SK-N-MC (cell line): Measurements from ENCODE around the gene NPAS4.
A peak's percentile ranks its signal among the peaks of the same experiment; 100 is the strongest.

ENCODE experiments used
- DNase-seq: peaks from one replicate; pipeline ENCODE4 v3.0.0-alpha.2; 2011; ENCODE audit warnings: low read depth, low spot score
- H3K27ac ChIP-seq: fragments of 200-600 bp; sonication (generic); 2 replicates; pipeline ENCODE4 v1.5.1; 2016; ENCODE audit warnings: mixed run types
- H3K36me3 ChIP-seq: fragments of 200-600 bp; sonication (generic); 2 replicates; pipeline ENCODE4 v1.6.1; 2017; ENCODE audit warnings: antibody characterized with exemption, low read length, mixed read lengths; ENCODE audit not compliant: insufficient read depth
- H3K4me3 ChIP-seq: fragments of 200-600 bp; sonication (generic); 2 replicates; pipeline ENCODE4 v1.5.1; 2016
- H3K9ac ChIP-seq: fragments of 200-600 bp; sonication (generic); 2 replicates; pipeline ENCODE4 v1.8.0; 2017; ENCODE audit warnings: mixed run types, mixed read lengths; ENCODE audit not compliant: insufficient read length
- H3K9me3 ChIP-seq: fragments of 200-600 bp; sonication (generic); 2 replicates; pipeline ENCODE4 v1.6.1; 2017; ENCODE audit warnings: low read depth, mild to moderate bottlenecking, antibody characterized with exemption, low read length, moderate library complexity, mixed read lengths
- EZH2 ChIP-seq: fragments of 200-600 bp; sonication (generic); IDR thresholded peaks from one replicate; pipeline ENCODE4 v1.6.1; 2017; ENCODE audit warnings: antibody characterized with exemption
- FOXP2 ChIP-seq: optimal IDR thresholded peaks from 2 replicates; pipeline ENCODE3; 2011; ENCODE audit warnings: mild to moderate bottlenecking, moderate library complexity; ENCODE audit not compliant: insufficient read depth; ENCODE audit errors: extremely low read length, control extremely low read depth
- POLR2AphosphoS5 ChIP-seq: IDR thresholded peaks from 2 replicates; pipeline ENCODE4 v1.6.1; 2012; ENCODE audit warnings: mild to moderate bottlenecking, low read depth, low read length, borderline replicate concordance

The NPAS4 gene

GRCh38 chr11:66391322-66391721, 29.5 kb upstream of the NPAS4 start:
- DNase-seq, result no peak
- H3K36me3 ChIP-seq, result no peaks in the 10 kb centered on the region
- H3K27ac ChIP-seq, result no peak overlapping the region
- TF ChIP-seq POLR2AphosphoS5, result no peak
- no peak for TF ChIP-seq EZH2
- TF ChIP-seq FOXP2, result no peak
- no peak overlapping the region for H3K4me3 ChIP-seq
- H3K9ac ChIP-seq, result no peak overlapping the region
- no peaks in the 10 kb centered on the region for H3K9me3 ChIP-seq

GRCh38 chr11:66393954-66394353, 26.9 kb upstream of the NPAS4 start:
- DNase-seq, result no peak
- Histone ChIP-seq H3K9me3 (no peaks in the 10 kb centered on the region), H3K4me3 (no peak overlapping the region), H3K36me3 (no peaks in the 10 kb centered on the region), H3K27ac (no peak overlapping the region), H3K9ac (no peak overlapping the region)
- no peak for TF ChIP-seq EZH2

GRCh38 chr11:66407651-66408050, 13.2 kb upstream of the NPAS4 start:
- no peak for DNase-seq
- no peak overlapping the region for H3K9ac ChIP-seq
- no peak overlapping the region for H3K27ac ChIP-seq
- TF ChIP-seq POLR2AphosphoS5 (no peak), EZH2 (no peak), FOXP2 (no peak)
- no peak overlapping the region for H3K4me3 ChIP-seq
- H3K36me3 ChIP-seq, result no peaks in the 10 kb centered on the region
- no peaks in the 10 kb centered on the region for H3K9me3 ChIP-seq

GRCh38 chr11:66408488-66409214, 12.2 kb upstream of the NPAS4 start:
- TF ChIP-seq FOXP2 (no peak), EZH2 (no peak), POLR2AphosphoS5 (no peak)
- Histone ChIP-seq H3K9ac (no peak overlapping the region), H3K27ac (no peak overlapping the region), H3K4me3 (peak overlapping the region; percentile 74), H3K36me3 (no peaks in the 10 kb centered on the region), H3K9me3 (no peaks in the 10 kb centered on the region)
- DNase-seq, result peak; percentile 42

- peak overlapping the region; percentile 74; the same call in 1 of the 2 replicates for H3K4me3 ChIP-seq
- no peaks in the 10 kb centered on the region for H3K36me3 ChIP-seq
- no peak overlapping the region for H3K27ac ChIP-seq
- H3K9ac ChIP-seq, result no peak overlapping the region
- DNase-seq, result no peak
- no peaks in the 10 kb centered on the region for H3K9me3 ChIP-seq
- TF ChIP-seq FOXP2, result no peak
- TF ChIP-seq EZH2, result no peak
- no peak for TF ChIP-seq POLR2AphosphoS5
Observed at GRCh38 chr11:66409226-66409625, 11.6 kb upstream of the NPAS4 start.

- Histone ChIP-seq H3K9ac (no peak overlapping the region), H3K27ac (no peak overlapping the region), H3K9me3 (no peaks in the 10 kb centered on the region), H3K4me3 (no peak overlapping the region), H3K36me3 (no peaks in the 10 kb centered on the region)
- DNase-seq, result no peak
- TF ChIP-seq FOXP2 (no peak), EZH2 (no peak), POLR2AphosphoS5 (no peak)
Observed at GRCh38 chr11:66410191-66410590, 10.6 kb upstream of the NPAS4 start.

- Histone ChIP-seq H3K36me3 (no peaks in the 10 kb centered on the region), H3K9ac (no peak overlapping the region), H3K9me3 (no peaks in the 10 kb centered on the region), H3K27ac (no peak overlapping the region), H3K4me3 (no peak overlapping the region)
- DNase-seq, result no peak
- TF ChIP-seq EZH2, result no peak
- TF ChIP-seq FOXP2, result no peak
- TF ChIP-seq POLR2AphosphoS5, result no peak
Observed at GRCh38 chr11:66411323-66411722, 9.5 kb upstream of the NPAS4 start.

- DNase-seq, result no peak
- no peak overlapping the region for H3K27ac ChIP-seq
- H3K4me3 ChIP-seq, result no peak overlapping the region
- no peak for TF ChIP-seq POLR2AphosphoS5
- no peak for TF ChIP-seq EZH2
- no peak for TF ChIP-seq FOXP2
- no peaks in the 10 kb centered on the region for H3K9me3 ChIP-seq
- no peak overlapping the region for H3K9ac ChIP-seq
- no peaks in the 10 kb centered on the region for H3K36me3 ChIP-seq
Observed at GRCh38 chr11:66412110-66412509, 8.7 kb upstream of the NPAS4 start.

GRCh38 chr11:66413167-66413566, 7.7 kb upstream of the NPAS4 start:
- H3K27ac ChIP-seq, result no peak overlapping the region
- no peak overlapping the region for H3K4me3 ChIP-seq
- no peak for DNase-seq
- TF ChIP-seq FOXP2, result no peak
- TF ChIP-seq POLR2AphosphoS5, result no peak
- TF ChIP-seq EZH2, result no peak
- H3K9ac ChIP-seq, result no peak overlapping the region
- H3K36me3 ChIP-seq, result no peaks in the 10 kb centered on the region
- H3K9me3 ChIP-seq, result no peaks in the 10 kb centered on the region
